Measurements from ENCODE around the gene USP19.

The USP19 gene

GRCh38 chr3:49151610-49152009 is 31.0 kb upstream of the USP19 start:
- Histone ChIP-seq H3K4me1 (ENCODE audit: insufficient read depth, insufficient read length) (peaks cover 2% of the 10 kb centered on the region), H3K36me3 (ENCODE audit: insufficient read depth, insufficient read length, low read length) (no peaks in the 10 kb centered on the region), H3K4me3 (ENCODE audit: insufficient read length, low read depth) (no peak overlapping the region), H3K9me3 (ENCODE audit: insufficient read depth, low read length) (no peaks in the 10 kb centered on the region), H3K9ac (ENCODE audit: insufficient read length, low read depth) (no peak overlapping the region), H3K27me3 (ENCODE audit: insufficient read depth, insufficient read length) (peaks cover 5% of the 10 kb centered on the region)
- TF ChIP-seq ZNF274 (IDR thresholded peaks at IDR 0.05; ENCODE audit: low read depth, low read length), result no peak
- no peak for TF ChIP-seq YY1 (IDR thresholded peaks at IDR 0.05; ENCODE audit: insufficient read depth, insufficient read length)
- TF ChIP-seq SUZ12 (IDR thresholded peaks at IDR 0.05; ENCODE audit: extremely low read depth, insufficient read depth, insufficient read length), result no peak
- no peak for DNase-seq (ENCODE audit: low read depth, low spot score)

GRCh38 chr3:49148159-49148558 is 27.5 kb upstream of the USP19 start:
- Histone ChIP-seq H3K9me3 (ENCODE audit: insufficient read depth, low read length) (peaks cover 5% of the 10 kb centered on the region; the same call in 1 of the 2 replicates), H3K4me3 (ENCODE audit: insufficient read length, low read depth) (no peak overlapping the region)
- no peak for TF ChIP-seq ZNF274 (IDR thresholded peaks at IDR 0.05; ENCODE audit: low read depth, low read length)
- TF ChIP-seq SUZ12 (IDR thresholded peaks at IDR 0.05; ENCODE audit: extremely low read depth, insufficient read depth, insufficient read length), result no peak
- TF ChIP-seq YY1 (IDR thresholded peaks at IDR 0.05; ENCODE audit: insufficient read depth, insufficient read length), result no peak

GRCh38 chr3:49140080-49140479 is 19.5 kb upstream of the USP19 start:
- Histone ChIP-seq H3K4me1 (ENCODE audit: insufficient read depth, insufficient read length) (no peaks in the 10 kb centered on the region), H3K9ac (ENCODE audit: insufficient read length, low read depth) (no peak overlapping the region), H3K27me3 (ENCODE audit: insufficient read depth, insufficient read length) (peaks cover 3% of the 10 kb centered on the region), H3K4me3 (ENCODE audit: insufficient read length, low read depth) (no peak overlapping the region), H3K9me3 (ENCODE audit: insufficient read depth, low read length) (peaks cover 28% of the 10 kb centered on the region; the same call in 1 of the 2 replicates), H3K36me3 (ENCODE audit: insufficient read depth, insufficient read length, low read length) (no peaks in the 10 kb centered on the region)
- no peak for DNase-seq (ENCODE audit: low read depth, low spot score)
- no peak for TF ChIP-seq SUZ12 (IDR thresholded peaks at IDR 0.05; ENCODE audit: extremely low read depth, insufficient read depth, insufficient read length)
- no peak for TF ChIP-seq ZNF274 (IDR thresholded peaks at IDR 0.05; ENCODE audit: low read depth, low read length)
- TF ChIP-seq YY1 (IDR thresholded peaks at IDR 0.05; ENCODE audit: insufficient read depth, insufficient read length), result no peak

More at GRCh38 chr3:49148159-49148558, 27.5 kb upstream of the USP19 start:
- Histone ChIP-seq H3K9ac (ENCODE audit: insufficient read length, low read depth) (no peak overlapping the region), H3K27me3 (ENCODE audit: insufficient read depth, insufficient read length) (peaks cover 5% of the 10 kb centered on the region), H3K4me1 (ENCODE audit: insufficient read depth, insufficient read length) (peaks cover 2% of the 10 kb centered on the region), H3K36me3 (ENCODE audit: insufficient read depth, insufficient read length, low read length) (no peaks in the 10 kb centered on the region)
- DNase-seq (ENCODE audit: low read depth, low spot score), result no peak

- peaks cover 19% of the 10 kb centered on the region for H3K4me1 ChIP-seq (ENCODE audit: insufficient read depth, insufficient read length)
- peaks cover 17% of the 10 kb centered on the region for H3K36me3 ChIP-seq (ENCODE audit: insufficient read depth, insufficient read length, low read length)
- H3K4me3 ChIP-seq (ENCODE audit: insufficient read length, low read depth), result no peak overlapping the region
- no peak for TF ChIP-seq YY1 (IDR thresholded peaks at IDR 0.05; ENCODE audit: insufficient read depth, insufficient read length)
- TF ChIP-seq SUZ12 (IDR thresholded peaks at IDR 0.05; ENCODE audit: extremely low read depth, insufficient read depth, insufficient read length), result no peak
- TF ChIP-seq ZNF274 (IDR thresholded peaks at IDR 0.05; ENCODE audit: low read depth, low read length), result no peak
- H3K9ac ChIP-seq (ENCODE audit: insufficient read length, low read depth), result no peak overlapping the region
- no peak for DNase-seq (ENCODE audit: low read depth, low spot score)
- peaks cover 3% of the 10 kb centered on the region; the same call in 1 of the 2 replicates for H3K9me3 ChIP-seq (ENCODE audit: insufficient read depth, low read length)
- H3K27me3 ChIP-seq (ENCODE audit: insufficient read depth, insufficient read length), result peaks cover 3% of the 10 kb centered on the region
Measured at GRCh38 chr3:49135499-49135898, 14.9 kb upstream of the USP19 start.

- H3K27me3 ChIP-seq (ENCODE audit: insufficient read depth, insufficient read length), result peaks cover 3% of the 10 kb centered on the region
- peaks cover 26% of the 10 kb centered on the region for H3K36me3 ChIP-seq (ENCODE audit: insufficient read depth, insufficient read length, low read length)
- peaks cover 19% of the 10 kb centered on the region for H3K4me1 ChIP-seq (ENCODE audit: insufficient read depth, insufficient read length)
- H3K9ac ChIP-seq (ENCODE audit: insufficient read length, low read depth), result no peak overlapping the region
- TF ChIP-seq ZNF274 (IDR thresholded peaks at IDR 0.05; ENCODE audit: low read depth, low read length) (no peak), SUZ12 (IDR thresholded peaks at IDR 0.05; ENCODE audit: extremely low read depth, insufficient read depth, insufficient read length) (no peak), YY1 (IDR thresholded peaks at IDR 0.05; ENCODE audit: insufficient read depth, insufficient read length) (no peak)
- no peaks in the 10 kb centered on the region for H3K9me3 ChIP-seq (ENCODE audit: insufficient read depth, low read length)
- no peak overlapping the region for H3K4me3 ChIP-seq (ENCODE audit: insufficient read length, low read depth)
- DNase-seq (ENCODE audit: low read depth, low spot score), result no peak
Measured at GRCh38 chr3:49134471-49135265, 14.0 kb upstream of the USP19 start.

GRCh38 chr3:49133226-49133951 is 12.8 kb upstream of the USP19 start:
- peaks cover 3% of the 10 kb centered on the region for H3K27me3 ChIP-seq (ENCODE audit: insufficient read depth, insufficient read length)
- H3K4me1 ChIP-seq (ENCODE audit: insufficient read depth, insufficient read length), result peaks cover 19% of the 10 kb centered on the region
- H3K9ac ChIP-seq (ENCODE audit: insufficient read length, low read depth), result peak overlapping the region; percentile 84
- peaks cover 38% of the 10 kb centered on the region for H3K36me3 ChIP-seq (ENCODE audit: insufficient read depth, insufficient read length, low read length)
- H3K4me3 ChIP-seq (ENCODE audit: insufficient read length, low read depth), result peak overlapping the region; percentile 75
- peak; percentile 79 for DNase-seq (ENCODE audit: low read depth, low spot score)
- no peaks in the 10 kb centered on the region for H3K9me3 ChIP-seq (ENCODE audit: insufficient read depth, low read length)
- TF ChIP-seq ZNF274 (IDR thresholded peaks at IDR 0.05; ENCODE audit: low read depth, low read length), result no peak
- TF ChIP-seq YY1 (IDR thresholded peaks at IDR 0.05; ENCODE audit: insufficient read depth, insufficient read length), result no peak
